ENCODE results near the gene ACAP3.

DNA sequence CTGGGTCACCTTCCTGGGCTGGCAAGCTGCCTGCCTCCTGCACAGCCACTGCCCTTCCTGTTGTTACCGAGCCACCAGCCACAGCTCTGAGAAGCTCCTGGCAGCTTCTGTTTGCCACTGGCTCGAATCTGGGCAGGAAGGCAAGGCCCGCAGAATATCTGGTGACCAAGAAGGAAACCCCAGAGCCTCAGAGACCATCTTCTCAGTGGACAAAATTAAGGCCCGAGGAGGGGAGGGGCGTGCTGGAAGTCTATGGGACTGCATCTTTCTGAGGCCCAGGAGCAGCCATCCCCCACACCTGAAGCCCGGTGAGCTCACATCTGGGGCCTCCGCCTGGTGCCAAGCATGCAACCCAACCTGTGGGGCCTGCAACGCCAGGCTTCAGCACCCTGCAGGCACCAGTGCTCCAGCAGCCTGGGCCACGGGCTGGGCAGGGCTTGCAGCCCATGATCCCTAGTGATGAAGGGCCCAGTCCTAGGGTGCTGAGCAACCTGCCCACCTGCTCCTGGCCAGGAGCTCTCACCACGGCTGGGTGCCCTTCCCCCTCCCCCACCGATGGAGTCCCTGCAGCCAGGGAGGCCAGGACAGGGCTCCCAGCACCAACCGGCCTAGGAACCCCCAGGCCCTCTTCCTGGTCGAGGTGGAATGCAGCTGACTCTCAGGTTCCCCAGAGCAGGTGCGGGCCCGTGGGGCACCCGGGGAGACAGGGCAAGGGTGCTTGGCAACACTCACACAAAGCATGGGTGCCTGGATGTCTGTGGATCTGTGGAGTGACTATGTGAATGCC lies 17.8 kb upstream of the ACAP3 start:
- no peak for TF ChIP-seq GATA2 (IDR thresholded peaks at IDR 0.05; ENCODE audit: low read depth, low read length)
- TF ChIP-seq GATA3 (IDR thresholded peaks at IDR 0.05; ENCODE audit: low read depth, low read length) = no peak
